Vagina (tissue), 2 donors: ENCODE results near the gene USP53.

Source experiments
- CTCF ChIP-seq, 3 experiments: fragments of 450-650 bp in 2 of 3; fragments of 200-600 bp in 1 of 3; sonication (generic) in 1 of 3; IDR thresholded peaks; one replicate each; pipeline ENCODE4 v1.5.1; 2017 to 2019; ENCODE audit warnings: antibody characterized with exemption in 3 of 3, mild to moderate bottlenecking in 2 of 3, moderate library complexity in 2 of 3
- POLR2A ChIP-seq, 2 donors: fragments of 450-650 bp; IDR thresholded peaks; one replicate each; pipeline ENCODE4 v1.6.1; 2017; ENCODE audit warnings: antibody characterized with exemption in 2 of 2, mild to moderate bottlenecking in 2 of 2, moderate library complexity in 2 of 2
- POLR2AphosphoS5 ChIP-seq, 2 donors: sonication (generic); formaldehyde crosslinking; IDR thresholded peaks; one replicate each; pipeline ENCODE4 v1.9.0; 2017; ENCODE audit warnings: antibody characterized with exemption in 2 of 2, mild to moderate bottlenecking in 2 of 2, low read depth in 1 of 2; ENCODE audit not compliant: insufficient read depth in 1 of 2

GRCh38 chr4:119218093-119218492 lies 5.6 kb downstream of the USP53 start:
- no peak for TF ChIP-seq CTCF (IDR thresholded peaks at IDR 0.05)
- no peak for TF ChIP-seq POLR2A (IDR thresholded peaks at IDR 0.05)
- TF ChIP-seq POLR2AphosphoS5 (IDR thresholded peaks at IDR 0.05; ENCODE audit: insufficient read depth in 1 of 2, low read depth in 1 of 2): no peak
